GM18870 (cell line): ENCODE results near the gene RNF151.

Experiments used
- ATAC-seq: cut with Tn5 transposase; IDR thresholded peaks from one replicate; pipeline ENCODE4 v1.9.1; 2021; ENCODE audit warnings: moderate library complexity; ENCODE audit not compliant: unreplicated experiment

Gene RNF151

DNA sequence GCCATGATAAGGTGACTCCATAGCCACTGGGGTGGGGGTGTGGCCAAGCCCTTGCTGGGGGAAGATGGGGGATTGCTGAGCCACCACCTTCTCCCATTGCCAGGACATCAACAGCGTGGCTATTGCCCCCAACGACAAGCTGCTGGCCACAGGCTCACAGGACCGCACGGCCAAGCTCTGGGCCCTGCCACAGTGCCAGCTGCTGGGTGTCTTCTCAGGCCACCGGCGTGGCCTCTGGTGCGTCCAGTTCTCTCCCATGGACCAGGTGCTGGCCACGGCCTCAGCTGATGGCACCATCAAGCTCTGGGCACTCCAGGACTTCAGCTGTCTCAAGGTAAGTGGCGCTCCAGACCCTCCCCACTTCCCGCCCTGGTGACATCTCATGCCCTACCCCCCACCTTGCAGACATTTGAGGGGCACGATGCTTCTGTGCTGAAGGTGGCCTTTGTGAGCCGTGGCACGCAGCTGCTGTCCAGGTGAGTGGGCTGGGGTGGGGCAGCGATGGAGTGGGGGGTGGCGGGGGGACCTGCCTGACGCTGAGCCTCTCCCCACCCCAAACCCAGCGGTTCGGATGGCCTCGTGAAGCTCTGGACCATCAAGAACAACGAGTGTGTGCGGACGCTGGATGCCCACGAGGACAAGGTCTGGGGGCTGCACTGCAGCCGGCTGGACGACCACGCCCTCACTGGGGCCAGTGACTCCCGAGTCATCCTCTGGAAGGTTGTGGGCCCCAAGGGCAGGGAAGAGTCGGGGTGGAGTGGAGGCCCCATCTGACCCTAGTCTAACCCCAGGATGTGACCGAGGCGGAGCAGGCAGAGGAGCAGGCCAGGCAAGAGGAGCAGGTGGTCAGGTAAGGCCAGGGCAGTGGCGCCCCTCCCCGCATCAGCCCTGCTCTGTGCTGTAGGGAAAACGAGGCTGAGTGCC lies 10.6 kb downstream of the RNF151 start:
- no peak for ATAC-seq

DNA sequence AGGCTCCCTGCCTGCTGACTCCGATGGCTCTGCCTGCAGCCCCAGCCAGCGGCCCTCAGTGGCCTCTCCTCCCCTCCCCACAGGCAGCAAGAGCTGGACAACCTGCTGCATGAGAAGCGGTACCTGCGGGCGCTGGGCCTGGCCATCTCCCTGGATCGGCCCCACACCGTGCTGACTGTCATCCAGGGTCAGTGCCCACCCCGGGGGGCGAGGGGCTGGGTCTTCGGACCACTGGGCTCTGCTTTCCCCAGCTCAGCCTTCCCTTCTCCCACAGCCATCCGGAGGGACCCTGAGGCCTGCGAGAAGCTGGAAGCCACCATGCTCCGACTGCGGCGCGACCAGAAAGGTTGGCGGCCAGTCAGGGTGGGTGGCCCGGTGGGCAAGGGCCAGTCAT lies 11.2 kb downstream of the RNF151 start:
- no peak for ATAC-seq

- ATAC-seq, result no peak
Measured at GRCh38 chr16:1978476-1979120, 11.9 kb downstream of the RNF151 start.

DNA sequence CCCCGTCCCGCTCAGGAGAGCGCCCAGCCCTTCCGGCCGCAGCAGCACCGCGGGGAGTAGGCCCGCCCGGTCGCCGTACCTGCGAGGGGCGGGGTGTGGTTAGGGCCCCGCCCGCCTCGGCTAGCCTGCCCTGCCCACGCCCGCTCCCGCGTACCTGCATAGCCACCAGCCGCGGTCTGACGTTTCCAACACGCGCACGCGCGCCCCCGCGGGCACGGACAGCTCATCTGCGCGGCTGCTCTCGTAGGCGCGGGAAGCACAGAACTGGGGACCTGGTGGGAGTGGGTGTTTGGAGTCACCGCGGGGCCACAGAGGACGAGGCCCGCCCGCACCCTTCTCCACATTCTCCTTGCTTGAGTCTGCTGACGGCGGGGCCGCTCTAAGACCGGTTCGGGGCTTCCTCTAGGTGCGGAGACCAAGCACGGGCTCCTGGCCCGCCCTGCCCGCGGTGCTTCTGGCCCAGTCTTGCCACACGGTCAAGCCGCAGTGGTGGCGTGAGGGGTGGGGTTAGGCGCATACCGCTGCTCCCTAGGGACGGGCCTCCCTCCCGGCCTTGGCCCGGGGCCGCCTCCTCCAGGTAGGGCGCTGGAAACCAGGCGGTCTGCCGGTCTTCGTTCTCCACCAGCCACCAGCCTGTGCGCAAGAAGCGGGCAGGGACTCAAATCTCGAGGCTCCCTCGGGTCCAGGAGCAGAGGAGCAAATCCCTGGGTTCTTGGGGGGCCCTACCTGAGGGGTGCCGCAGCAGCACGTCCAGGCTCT lies 12.8 kb downstream of the RNF151 start:
- ATAC-seq, result no peak

DNA sequence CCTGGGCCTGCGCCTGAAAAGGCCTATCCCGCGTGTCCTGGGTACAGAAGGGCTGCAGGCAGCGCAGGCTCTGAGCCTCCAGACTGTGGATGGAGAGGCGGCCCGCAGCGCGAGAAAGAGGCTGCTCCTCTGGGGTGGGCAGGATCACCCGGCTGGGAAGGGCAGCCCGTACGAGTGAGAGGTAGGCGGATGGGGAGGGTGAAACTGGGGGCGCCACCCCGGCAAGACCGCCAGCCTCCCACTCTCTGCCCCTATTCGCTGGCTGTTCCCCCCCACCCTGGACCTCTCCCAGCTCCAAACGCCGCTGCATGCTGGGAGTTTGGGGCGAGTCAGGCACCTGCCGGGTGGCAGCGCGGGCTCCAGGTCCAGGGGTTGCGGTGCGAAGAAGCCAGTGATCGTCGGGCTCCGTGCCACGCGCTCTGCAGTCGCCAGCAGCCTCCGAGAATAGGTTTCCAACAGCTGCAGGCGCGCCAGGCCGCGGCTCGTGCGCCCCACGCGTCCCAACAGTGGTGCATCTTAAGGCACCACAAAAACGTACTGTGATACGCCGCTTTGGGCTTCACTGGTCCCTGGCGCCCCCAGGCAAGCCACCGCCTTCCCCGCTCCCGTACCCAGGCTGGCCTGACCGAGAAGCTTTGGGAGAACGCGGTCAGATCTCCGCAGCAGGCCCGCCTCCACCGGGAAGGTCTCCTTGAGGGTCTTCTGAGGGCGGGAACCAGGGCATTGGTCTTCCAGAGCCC lies 13.5 kb downstream of the RNF151 start:
- ATAC-seq, result no peak

DNA sequence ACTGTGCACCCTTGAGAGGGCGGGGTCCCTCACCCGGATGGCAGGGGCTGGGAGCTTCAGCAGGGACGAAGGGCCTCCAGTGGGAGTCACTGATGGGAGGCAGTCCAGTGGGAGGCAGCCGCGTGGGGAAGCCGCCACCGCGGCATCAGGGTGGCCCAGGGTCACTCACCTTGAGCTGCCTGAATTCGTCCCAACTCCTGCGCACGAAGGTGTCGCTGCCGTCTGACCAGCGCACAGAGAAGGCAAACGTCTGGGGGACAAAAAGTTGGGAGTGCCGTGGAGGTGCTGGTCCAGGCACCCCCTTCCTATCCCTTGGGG lies 14.1 kb downstream of the RNF151 start:
- no peak for ATAC-seq

DNA sequence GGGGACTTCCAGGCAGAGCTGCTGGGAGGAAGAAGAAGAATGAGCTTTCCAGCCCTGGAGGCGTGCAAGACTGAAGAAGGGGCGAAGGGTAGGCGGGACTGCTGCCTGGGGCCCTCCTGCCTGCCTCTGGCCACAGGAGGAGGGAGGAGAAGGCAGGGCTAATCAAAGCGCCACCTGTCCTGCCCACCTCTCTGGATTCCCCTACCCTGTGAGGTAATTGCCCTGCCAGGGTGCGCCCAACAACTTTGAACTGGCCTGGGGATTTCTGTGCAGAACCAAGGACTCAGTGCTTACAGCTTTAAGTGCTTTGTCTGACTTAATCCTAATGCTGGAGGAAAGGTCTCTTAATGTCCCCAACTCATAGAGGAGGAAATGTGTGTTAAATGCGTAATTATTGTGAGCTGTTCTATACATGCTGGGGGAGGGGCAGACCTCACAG lies 14.8 kb downstream of the RNF151 start, which contains the start of gene NOXO1:
TSS of gene NOXO1 (minus strand) at position 72 of the 439 bp plus-strand sequence. CDS start 290 bp downstream, outside the sequence.
- ATAC-seq, result no peak

- no peak for ATAC-seq
Measured at GRCh38 chr16:1982013-1982433, 15.4 kb downstream of the RNF151 start.

DNA sequence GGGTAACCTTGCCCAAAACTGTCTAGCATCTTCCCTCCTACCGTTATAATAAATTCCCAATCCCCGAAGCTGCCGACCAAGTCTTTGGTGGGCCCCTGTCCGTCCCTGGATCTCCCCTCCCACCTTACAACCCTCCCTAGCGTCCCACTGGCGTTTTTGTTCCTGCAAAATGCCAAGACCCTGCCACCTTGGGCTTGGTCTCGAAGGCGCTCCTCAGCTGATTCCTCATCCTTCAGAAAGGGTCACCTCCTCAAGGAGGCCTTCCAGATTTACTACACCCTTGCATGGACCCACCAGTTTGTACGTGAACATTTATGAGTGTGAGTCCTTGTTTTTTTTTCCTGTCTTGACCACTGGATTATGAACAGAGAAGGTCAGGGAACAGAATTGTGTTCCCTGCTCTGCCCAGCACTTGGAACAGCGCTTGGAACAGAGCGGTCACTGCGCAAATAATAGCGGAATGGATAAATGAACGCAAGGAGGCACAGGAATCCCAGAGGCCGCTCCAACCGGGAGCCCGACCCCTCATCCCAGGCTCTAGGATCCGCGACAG lies 16.4 kb downstream of the RNF151 start:
- no peak for ATAC-seq

GRCh38 chr16:1983544-1984346 lies 17.1 kb downstream of the RNF151 start, which contains the start of gene GFER:
Gene GFER (plus strand): TSS chr16:1984193. CDS start chr16:1984219, 26 bp downstream.
- peak; percentile 43 for ATAC-seq

- ATAC-seq, result no peak
Measured at GRCh38 chr16:1984347-1985225, 17.9 kb downstream of the RNF151 start.

- ATAC-seq, result no peak
Measured at GRCh38 chr16:1985466-1986150, 19.0 kb downstream of the RNF151 start.

DNA sequence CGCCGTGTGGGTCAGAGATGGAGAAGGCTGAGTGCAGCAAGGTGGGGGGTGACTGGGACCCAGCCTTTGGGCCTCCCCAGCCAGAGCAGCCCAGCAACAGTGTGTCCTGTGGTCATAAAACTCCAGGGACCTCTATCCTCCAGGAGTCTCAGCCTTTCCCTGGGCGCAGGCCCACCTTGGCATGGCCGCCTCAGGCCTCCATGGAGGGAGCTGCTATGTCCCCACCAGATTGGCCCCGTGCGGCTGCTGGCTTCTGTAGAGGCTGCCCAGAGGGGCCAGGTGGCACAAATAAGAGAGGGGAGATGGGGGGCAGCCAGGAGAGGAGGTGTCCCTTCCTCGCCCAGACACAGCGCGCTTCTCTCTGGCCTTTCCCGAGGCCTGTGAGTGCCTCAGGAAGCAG lies 20.5 kb downstream of the RNF151 start:
- ATAC-seq, result no peak

DNA sequence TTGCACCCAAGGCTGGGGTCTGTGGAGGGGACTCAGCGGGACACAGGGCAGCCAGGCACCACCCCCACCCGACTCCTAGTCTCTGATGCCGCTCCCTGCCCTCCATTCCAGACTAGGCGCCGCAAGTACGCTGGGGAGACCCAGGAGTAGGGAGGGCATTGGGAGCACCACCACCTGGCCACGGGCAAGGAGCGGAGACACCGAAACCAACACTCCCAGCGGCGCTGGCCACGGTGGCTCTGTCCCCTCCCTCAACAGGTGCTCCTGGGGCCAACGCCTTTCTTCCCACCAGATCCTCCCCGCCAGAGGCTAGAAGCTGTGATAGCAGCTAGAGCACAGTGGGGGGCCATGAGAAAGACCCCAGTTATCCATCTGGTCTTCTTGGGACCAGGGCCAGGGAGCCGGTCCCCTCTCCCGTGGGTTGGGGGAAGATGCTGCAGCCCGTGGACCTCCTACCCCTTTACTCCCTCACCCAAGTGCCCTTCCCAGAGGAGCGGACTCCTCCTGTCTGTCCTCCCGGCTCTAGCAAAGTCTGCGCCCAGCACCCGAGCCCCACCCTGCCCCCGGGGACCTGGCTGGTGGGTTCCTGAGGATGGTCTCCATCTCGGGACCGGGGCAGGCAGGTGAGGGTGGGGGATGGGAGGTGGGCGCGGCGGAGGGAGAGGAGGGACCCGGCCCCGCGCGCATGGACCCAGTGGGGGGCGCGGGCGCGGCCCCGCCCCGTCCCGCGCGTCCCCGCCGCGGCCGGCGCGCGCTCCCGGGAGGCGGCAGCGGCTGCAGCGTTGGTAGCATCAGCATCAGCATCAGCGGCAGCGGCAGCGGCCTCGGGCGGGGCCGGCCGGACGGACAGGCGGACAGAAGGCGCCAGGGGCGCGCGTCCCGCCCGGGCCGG lies 22.8 kb downstream of the RNF151 start, which contains the start of gene SYNGR3:
TSS of gene SYNGR3 (plus strand) at position 762 of the 892 bp plus-strand sequence. CDS start 133 bp downstream, outside the sequence.
- no peak for ATAC-seq

DNA sequence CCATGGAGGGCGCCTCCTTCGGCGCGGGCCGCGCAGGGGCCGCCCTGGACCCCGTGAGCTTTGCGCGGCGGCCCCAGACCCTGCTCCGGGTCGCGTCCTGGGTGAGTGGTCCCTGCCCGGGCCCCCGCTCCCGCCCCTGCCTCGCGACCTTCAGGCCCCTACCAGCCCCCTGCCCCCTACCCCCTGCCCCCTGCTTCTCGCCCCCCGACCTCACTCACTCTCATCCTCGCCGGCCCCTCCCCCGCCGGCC lies 23.4 kb downstream of the RNF151 start:
- no peak for ATAC-seq

DNA sequence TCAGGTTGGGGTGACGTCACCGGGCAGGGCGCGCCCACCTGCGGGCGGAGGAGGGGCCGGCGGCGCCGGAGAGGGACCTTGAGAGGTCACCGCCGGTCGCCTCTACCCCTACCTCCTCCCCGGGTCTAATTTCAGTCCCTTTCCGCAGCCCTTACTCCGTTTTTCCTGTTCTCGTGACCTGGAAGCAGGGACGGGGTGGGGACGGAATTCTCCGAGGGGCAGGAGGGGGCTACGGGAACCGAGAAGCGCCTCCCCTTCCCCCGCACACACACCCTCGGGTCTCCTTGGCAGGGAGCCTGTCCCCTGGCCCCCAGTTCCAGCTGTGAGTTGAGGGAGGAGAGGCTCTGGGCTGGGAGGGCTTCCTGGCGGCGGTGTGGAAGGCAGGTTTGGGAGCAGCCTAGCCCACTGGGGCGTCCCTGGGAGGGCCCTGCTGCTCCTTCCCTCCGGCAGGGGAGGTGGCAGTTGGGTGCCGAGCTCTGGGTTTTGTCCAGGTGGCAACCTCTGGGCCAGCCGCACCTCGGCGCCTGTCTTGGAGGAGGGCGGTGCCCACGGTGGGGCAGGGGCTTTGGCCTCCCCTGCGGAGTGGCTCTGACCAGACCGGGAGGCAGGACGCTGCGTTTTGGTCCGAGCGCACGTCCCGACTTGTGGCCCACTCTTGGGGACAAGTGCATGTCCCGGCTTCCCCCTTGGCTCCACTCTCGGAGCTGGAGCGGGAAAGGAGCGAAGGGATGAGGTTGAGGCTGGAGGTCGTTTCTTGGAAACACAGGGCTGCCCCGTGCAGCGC lies 23.9 kb downstream of the RNF151 start:
- no peak for ATAC-seq
